HepG2 (cell line): ENCODE data around the gene PSMG1. TPM values are rescaled to one million over a fixed set of nuclear protein-coding genes. Genes with fewer than 3 reads are reported as not detected.

Experiments used
- ATAC-seq: fragments of 200-7000 bp; cut with Tn5 transposase; 3 replicates; pipeline ENCODE4 v1.9.1; 2020; ENCODE audit warnings: mild to moderate bottlenecking, moderate library complexity
- BruUV-seq: library from RNA; stranded (reverse); fragments of 400-500 nt; replicated peaks from 2 replicates; lab custom pipeline; 2021; lab: Mats Ljungman, UMichigan
- CTCF ChIA-PET: fragments of 300-600 bp; formaldehyde crosslinking; extraction: SDS; loops from one replicate; lab custom pipeline; 2021; ENCODE audit warnings: low total read pairs, inconsistent platforms, low intra/inter-chr PET ratio; lab: Yijun Ruan, JAX
- POLR2A ChIA-PET: fragments of 350-600 bp; sonication (Branson Sonifier 250); formaldehyde crosslinking; loops from one replicate; lab custom pipeline; 2020; ENCODE audit warnings: antibody characterized with exemption, inconsistent platforms; lab: Yijun Ruan, JAX
- DNase-seq: peaks from one replicate; pipeline ENCODE4 v3.0.0-alpha.2; 2015; ENCODE audit warnings: low spot score
- FAIRE-seq: peaks from 3 replicates; lab custom pipeline; 2011; peaks lifted over from hg19 to GRCh38; lab: Jason Lieb, UNC
- H2AFZ ChIP-seq: one replicate; pipeline ENCODE4 v1.6.1; 2011; ENCODE audit warnings: low read length, inconsistent platforms
- H3K27ac ChIP-seq: fragments of 300-600 bp; 3 replicates; pipeline ENCODE4 v1.8.0; 2011; ENCODE audit warnings: mixed run types, mild to moderate bottlenecking, mixed read lengths, low read length, inconsistent platforms; ENCODE audit not compliant: insufficient read depth; ENCODE audit errors: extremely low read length
- H3K27me3 ChIP-seq, 2 experiments: fragments of 200-600 bp in 1 of 2; 2 replicates in 1 of 2; 3 replicates in 1 of 2; pipeline versions ENCODE4 v1.6.0 to v1.8.0; 2011; ENCODE audit warnings: low read length in 2 of 2, mild to moderate bottlenecking in 2 of 2, moderate library complexity in 2 of 2, inconsistent platforms in 1 of 2; ENCODE audit not compliant: insufficient read depth in 2 of 2, control insufficient read depth in 1 of 2
- H3K36me3 ChIP-seq, 2 experiments: fragments of 200-600 bp in 1 of 2; replicated peaks in 1 of 2; 2 replicates in 1 of 2; 3 replicates in 1 of 2; pipeline versions ENCODE4 v1.5.1 to v1.8.0; 2011; ENCODE audit warnings: low read length in 2 of 2, inconsistent platforms in 1 of 2; ENCODE audit not compliant: insufficient read depth in 2 of 2, control insufficient read depth in 1 of 2
- H3K4me1 ChIP-seq: 2 replicates; pipeline ENCODE4 v1.5.1; 2012; ENCODE audit warnings: low read length, inconsistent platforms; ENCODE audit not compliant: insufficient read depth
- H3K4me2 ChIP-seq: 2 replicates; pipeline ENCODE4 v1.6.0; 2011; ENCODE audit warnings: low read depth, low read length, inconsistent platforms
- H3K4me3 ChIP-seq, 3 experiments: fragments of 200-600 bp in 1 of 3; sonication (generic), shearing (Covaris generic) in 1 of 3; replicated peaks in 1 of 3; 2 replicates each; pipeline ENCODE4 v1.5.1; 2011 to 2016; ENCODE audit warnings: low read length in 3 of 3, inconsistent platforms in 2 of 3, low read depth in 2 of 3, mild to moderate bottlenecking in 2 of 3, control low read depth in 1 of 3, mixed read lengths in 1 of 3; ENCODE audit not compliant: insufficient read depth in 1 of 3
- H3K79me2 ChIP-seq: one replicate; pipeline ENCODE4 v1.6.1; 2011; ENCODE audit warnings: low read length, inconsistent platforms; ENCODE audit not compliant: insufficient read depth
- H3K9ac ChIP-seq: 2 replicates; pipeline ENCODE4 v1.6.0; 2011; ENCODE audit warnings: mild to moderate bottlenecking, low read depth, low read length, inconsistent platforms; ENCODE audit not compliant: insufficient read depth
- H3K9me3 ChIP-seq: 2 replicates; pipeline ENCODE4 v1.5.1; 2012; ENCODE audit warnings: mild to moderate bottlenecking, low read length
- H4K20me1 ChIP-seq: 2 replicates; pipeline ENCODE4 v1.6.0; 2011; ENCODE audit warnings: inconsistent platforms, mild to moderate bottlenecking, low read length, moderate library complexity; ENCODE audit not compliant: insufficient read depth
- EED ChIP-seq: sonication (generic); formaldehyde crosslinking; IDR thresholded peaks from 2 replicates; pipeline ENCODE4 v1.5.0; 2020; ENCODE audit warnings: mild to moderate bottlenecking, missing genetic modification reagents
- MED13 ChIP-seq: sonication (generic); formaldehyde crosslinking; IDR thresholded peaks from 2 replicates; pipeline ENCODE4 v1.5.0; 2020; ENCODE audit warnings: missing genetic modification reagents
- SPEN ChIP-seq: sonication (generic); formaldehyde crosslinking; IDR thresholded peaks from 2 replicates; pipeline ENCODE4 v1.5.1; 2020; ENCODE audit warnings: low read depth, mild to moderate bottlenecking, missing genetic modification reagents
- SSRP1 ChIP-seq: IDR thresholded peaks from 2 replicates; pipeline ENCODE4 v1.6.1; 2016; ENCODE audit warnings: control low read depth
- TGIF2 ChIP-seq: IDR thresholded peaks from 2 replicates; pipeline ENCODE4 v1.6.1; 2016; ENCODE audit warnings: control low read depth, missing compliant biosample characterization
- TOE1 ChIP-seq: sonication (generic); formaldehyde crosslinking; IDR thresholded peaks from 2 replicates; pipeline ENCODE4 v1.4.0; 2020; ENCODE audit warnings: mild to moderate bottlenecking, missing genetic modification reagents
- ZNF446 ChIP-seq: sonication (generic); formaldehyde crosslinking; IDR thresholded peaks from 2 replicates; pipeline ENCODE4 v1.5.0; 2020; ENCODE audit warnings: mild to moderate bottlenecking, missing genetic modification reagents
- WGBS: methylation state at CpG from one replicate; pipeline ENCODE4 v1.1.6; 2017; ENCODE audit warnings: low lambda C conversion rate; 5-methylcytosine and 5-hydroxymethylcytosine counted together
- in situ Hi-C: cut with HindIII; loops from 2 replicates; pipeline ENCODE4 v1.10.0; 2017; ENCODE audit warnings: low pct_unique_long_range_greater_than_20kb; ENCODE audit not compliant: extremely low pct_ligation_motif_present
- intact Hi-C: fragments of 100-400 bp; cut with micrococcal nuclease; formaldehyde crosslinking; loops from one replicate; pipeline ENCODE4 v1.10.0; 2022; ENCODE audit not compliant: unreplicated experiment
- polyA plus RNA-seq, 8 experiments: library from polyadenylated mRNA; depleted of rRNA in 3 of 8; stranded (reverse) in 7 of 8; unstranded in 1 of 8; fragments of >200 nt; fragmentation: Illumina TruSeq in 4 of 8; extraction: Trizol in 4 of 8; gene quantifications; 2 replicates each; pipeline versions ENCODE4 v1.2.1 to v1.2.3, GENCODE V29; 2011 to 2016; ENCODE audit warnings: low read depth in 4 of 8, missing spikeins in 1 of 8, mixed read lengths in 1 of 8; ENCODE audit not compliant: insufficient read depth in 1 of 8
- total RNA-seq, 5 experiments: library from RNA; depleted of rRNA; stranded (reverse); fragments of >200 nt; fragmentation: Illumina TruSeq; extraction: Trizol; gene quantifications; 2 replicates each; pipeline ENCODE4 v1.2.3, GENCODE V29; 2016; ENCODE audit warnings: low read depth in 1 of 5
- TF ChIP-seq, protein P1 (sequence below): sonication (generic); formaldehyde crosslinking; IDR thresholded peaks from 2 replicates; pipeline ENCODE4 v1.4.0; 2020; ENCODE audit warnings: missing genetic modification reagents, borderline replicate concordance

PSMG1 gene
- total and polyA plus RNA-seq, 2 of the 13 experiments (the other 11 are each of a cell fraction or from before 2014, with no cell fraction given), result 63.6 to 173 TPM

DNA sequence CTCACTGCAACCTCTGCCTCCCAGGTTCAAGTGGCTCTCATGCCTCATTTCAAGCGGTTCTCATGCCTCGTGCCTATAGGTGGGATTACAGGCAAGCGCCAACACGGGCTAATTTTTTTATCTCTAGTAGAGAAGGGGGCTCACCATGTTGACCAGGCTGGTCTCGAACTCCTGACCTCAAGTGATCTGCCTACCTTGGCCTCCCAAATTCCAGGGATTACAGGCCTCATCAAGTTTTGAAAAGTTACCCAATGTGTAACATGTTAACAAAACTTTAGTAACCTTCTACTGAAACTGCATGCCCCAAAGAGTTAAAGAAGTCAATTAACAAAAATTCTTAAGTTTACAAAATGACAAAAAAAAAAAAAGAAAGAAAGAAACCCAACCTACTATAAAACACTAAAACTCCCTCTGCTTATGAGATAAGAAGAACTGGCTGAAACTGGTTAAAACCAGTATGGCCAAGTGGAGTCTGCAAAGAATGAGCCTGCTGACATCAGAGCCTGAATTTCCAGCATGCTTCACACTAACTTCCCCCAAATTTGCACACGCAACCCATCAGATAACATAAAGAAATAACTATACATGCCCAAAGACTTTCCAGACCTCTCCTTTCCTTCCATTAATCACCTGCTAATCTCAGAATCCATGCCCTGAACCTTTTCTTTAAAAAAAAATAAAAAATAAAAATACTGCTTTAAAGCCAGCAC lies 25.5 kb upstream of the PSMG1 start (continued):
- TF ChIP-seq, protein P1, sequence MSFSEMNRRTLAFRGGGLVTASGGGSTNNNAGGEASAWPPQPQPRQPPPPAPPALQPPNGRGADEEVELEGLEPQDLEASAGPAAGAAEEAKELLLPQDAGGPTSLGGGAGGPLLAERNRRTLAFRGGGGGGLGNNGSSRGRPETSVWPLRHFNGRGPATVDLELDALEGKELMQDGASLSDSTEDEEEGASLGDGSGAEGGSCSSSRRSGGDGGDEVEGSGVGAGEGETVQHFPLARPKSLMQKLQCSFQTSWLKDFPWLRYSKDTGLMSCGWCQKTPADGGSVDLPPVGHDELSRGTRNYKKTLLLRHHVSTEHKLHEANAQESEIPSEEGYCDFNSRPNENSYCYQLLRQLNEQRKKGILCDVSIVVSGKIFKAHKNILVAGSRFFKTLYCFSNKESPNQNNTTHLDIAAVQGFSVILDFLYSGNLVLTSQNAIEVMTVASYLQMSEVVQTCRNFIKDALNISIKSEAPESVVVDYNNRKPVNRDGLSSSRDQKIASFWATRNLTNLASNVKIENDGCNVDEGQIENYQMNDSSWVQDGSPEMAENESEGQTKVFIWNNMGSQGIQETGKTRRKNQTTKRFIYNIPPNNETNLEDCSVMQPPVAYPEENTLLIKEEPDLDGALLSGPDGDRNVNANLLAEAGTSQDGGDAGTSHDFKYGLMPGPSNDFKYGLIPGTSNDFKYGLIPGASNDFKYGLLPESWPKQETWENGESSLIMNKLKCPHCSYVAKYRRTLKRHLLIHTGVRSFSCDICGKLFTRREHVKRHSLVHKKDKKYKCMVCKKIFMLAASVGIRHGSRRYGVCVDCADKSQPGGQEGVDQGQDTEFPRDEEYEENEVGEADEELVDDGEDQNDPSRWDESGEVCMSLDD (CRISPR knock-in tag), result no peak
- TF ChIP-seq SPEN (CRISPR knock-in tag) (no peak), ZNF446 (CRISPR knock-in tag) (no peak)

GRCh38 chr21:39204134-39204533 lies 20.9 kb upstream of the PSMG1 start:
- no peak for TF ChIP-seq TOE1
- TF ChIP-seq MED13 (CRISPR knock-in tag), result no peak
- no peak for TF ChIP-seq EED (CRISPR knock-in tag)
- TF ChIP-seq TGIF2 (CRISPR knock-in tag), result no peak
- no peak for TF ChIP-seq SSRP1
- Histone ChIP-seq H3K79me2 (no peaks in the 10 kb centered on the region), H3K4me2 (no peak overlapping the region), H4K20me1 (no peaks in the 10 kb centered on the region), H3K4me3 (no peak overlapping the region), H2AFZ (no peak overlapping the region), H3K4me1 (no peaks in the 10 kb centered on the region), H3K9me3 (no peaks in the 10 kb centered on the region), H3K9ac (no peak overlapping the region), H3K36me3 (peaks cover 21 to 71% of the 10 kb centered on the region in 2 experiments), H3K27me3 (no peaks in the 10 kb centered on the region), H3K27ac (no peak overlapping the region)
- in situ Hi-C loops, result no loop called here
- no peak for ATAC-seq
- intact Hi-C loops, result no loop called here
- 29% methylated on average over 1 of the region's 1 CpG for WGBS
- POLR2A ChIA-PET, result interaction anchor here (1.3 kb wide), 1 partner anchor 20 kb away, joined by 3 read pairs; no protein-coding TSS in a partner anchor
- CTCF ChIA-PET, result no interaction called here
- FAIRE-seq, result no peak
- no TSS peak for BruUV-seq
- no peak for DNase-seq
